ENCODE results near the gene ARHGEF39. TPM values are rescaled to one million over a fixed set of nuclear protein-coding genes. Genes with fewer than 3 reads are reported as not detected.

Gene ARHGEF39
- polyA plus RNA-seq, 1 donor (not counting 4 experiments of a cell fraction or from before 2014, with no cell fraction given): 2.4 TPM

DNA sequence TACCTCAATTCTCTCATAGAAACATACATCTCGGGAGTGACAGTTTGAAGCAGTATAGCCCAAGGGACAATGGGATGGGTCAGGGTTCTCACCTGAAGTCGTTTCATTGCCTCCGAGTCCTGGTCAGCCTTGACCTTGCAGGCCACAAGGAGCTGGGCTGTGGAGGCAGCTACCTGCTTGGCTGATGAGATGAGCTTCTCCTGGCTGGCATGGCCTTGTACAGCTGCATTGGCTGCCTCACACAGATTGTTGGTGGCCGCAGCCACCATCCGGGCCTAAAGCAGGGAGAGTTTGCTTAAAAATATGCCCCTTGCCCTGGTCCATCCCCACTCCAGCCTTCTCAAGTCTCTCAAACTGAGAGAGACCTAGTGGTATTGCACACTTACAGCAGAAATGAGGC, 33.2 kb upstream of the ARHGEF39 start:
- Histone ChIP-seq H3K4me2 (ENCODE audit: control insufficient read depth, extremely low read depth, insufficient read depth, low read depth, low read length) (no peak overlapping the region), H3K27ac (ENCODE audit: control insufficient read depth, insufficient read depth, low read length) (no peak overlapping the region), H3K79me2 (ENCODE audit: control insufficient read depth, insufficient read depth, low read length) (no peaks in the 10 kb centered on the region), H3K9ac (ENCODE audit: control insufficient read depth, extremely low read depth, insufficient read depth, low read length) (no peak overlapping the region), H3K9me1 (ENCODE audit: control insufficient read depth, extremely low read depth, insufficient read depth, low read length) (no peaks in the 10 kb centered on the region), H2AFZ (ENCODE audit: control insufficient read depth, low read length) (no peak overlapping the region), H3K27me3 (ENCODE audit: control insufficient read depth, extremely low read depth, insufficient read depth, low read length) (no peaks in the 10 kb centered on the region), H3K4me1 (ENCODE audit: control insufficient read depth, extremely low read depth, insufficient read depth, low read length) (no peaks in the 10 kb centered on the region), H3K36me3 (ENCODE audit: control insufficient read depth in 2 of 2, extremely low read depth in 1 of 2, insufficient read depth in 2 of 2, low read length in 2 of 2) (peaks cover 43 to 53% of the 10 kb centered on the region in 2 experiments), H4K20me1 (ENCODE audit: control insufficient read depth, extremely low read depth, insufficient read depth, low read length) (peaks cover 3% of the 10 kb centered on the region), H3K4me3 (ENCODE audit: control insufficient read depth in 2 of 3, extremely low read depth in 1 of 3, insufficient read depth in 2 of 3, low read depth in 1 of 3, low read length in 3 of 3) (no peak overlapping the region), H3K9me3 (ENCODE audit: control insufficient read depth, low read depth, low read length) (no peaks in the 10 kb centered on the region)
- DNase-seq (ENCODE audit: low read depth, low spot score) (no peak), FAIRE-seq (no peak)
- dilution Hi-C loops (cut with MboI; ENCODE audit: extremely low pct_ligation_motif_present, low sequenced_read_pairs): no loop called here
- TF ChIP-seq EZH2 (IDR thresholded peaks at IDR 0.05; ENCODE audit: low read length): no peak
- no peak for TF ChIP-seq CTCF (optimal IDR thresholded peaks at IDR 0.05 in 1 of 3, IDR thresholded peaks at IDR 0.05 in 1 of 3, conservative IDR thresholded peaks at IDR 0.05 in 1 of 3; ENCODE audit: extremely low read depth in 1 of 3, insufficient read depth in 2 of 3, low read length in 3 of 3)

GRCh38 chr9:35697486-35697885, 32.5 kb upstream of the ARHGEF39 start:
- H3K9me3 ChIP-seq (ENCODE audit: control insufficient read depth, low read depth, low read length): no peaks in the 10 kb centered on the region
- H3K79me2 ChIP-seq (ENCODE audit: control insufficient read depth, insufficient read depth, low read length): no peaks in the 10 kb centered on the region
- no peak overlapping the region for H3K27ac ChIP-seq (ENCODE audit: control insufficient read depth, insufficient read depth, low read length)
- dilution Hi-C loops (cut with MboI; ENCODE audit: extremely low pct_ligation_motif_present, low sequenced_read_pairs): no loop called here
- peaks cover 41 to 50% of the 10 kb centered on the region in 2 experiments for H3K36me3 ChIP-seq (ENCODE audit: control insufficient read depth in 2 of 2, extremely low read depth in 1 of 2, insufficient read depth in 2 of 2, low read length in 2 of 2)
- H2AFZ ChIP-seq (ENCODE audit: control insufficient read depth, low read length): no peak overlapping the region
- no peaks in the 10 kb centered on the region for H3K27me3 ChIP-seq (ENCODE audit: control insufficient read depth, extremely low read depth, insufficient read depth, low read length)
- no peaks in the 10 kb centered on the region for H3K4me1 ChIP-seq (ENCODE audit: control insufficient read depth, extremely low read depth, insufficient read depth, low read length)
- H3K9me1 ChIP-seq (ENCODE audit: control insufficient read depth, extremely low read depth, insufficient read depth, low read length): no peaks in the 10 kb centered on the region
- no peak for FAIRE-seq
- peaks cover 3% of the 10 kb centered on the region for H4K20me1 ChIP-seq (ENCODE audit: control insufficient read depth, extremely low read depth, insufficient read depth, low read length)
- no peak overlapping the region for H3K4me3 ChIP-seq (ENCODE audit: control insufficient read depth in 2 of 3, extremely low read depth in 1 of 3, insufficient read depth in 2 of 3, low read depth in 1 of 3, low read length in 3 of 3)
- no peak overlapping the region for H3K9ac ChIP-seq (ENCODE audit: control insufficient read depth, extremely low read depth, insufficient read depth, low read length)
- no peak overlapping the region for H3K4me2 ChIP-seq (ENCODE audit: control insufficient read depth, extremely low read depth, insufficient read depth, low read depth, low read length)
- TF ChIP-seq CTCF (optimal IDR thresholded peaks at IDR 0.05 in 1 of 3, IDR thresholded peaks at IDR 0.05 in 1 of 3, conservative IDR thresholded peaks at IDR 0.05 in 1 of 3; ENCODE audit: extremely low read depth in 1 of 3, insufficient read depth in 2 of 3, low read length in 3 of 3) (no peak), EZH2 (IDR thresholded peaks at IDR 0.05; ENCODE audit: low read length) (no peak)
- DNase-seq (ENCODE audit: low read depth, low spot score): no peak
